Activated CD4-positive, CD25-positive, alpha-beta regulatory T cell treated with anti-CD3 and anti-CD28 coated beads, Interleukin-2, amount 50 U/mL, for 72 hours (primary cell): ENCODE data around the gene ADAMTSL1.

Source experiments
- DNase-seq: peaks from one replicate; pipeline ENCODE4 v3.0.0; 2021

ADAMTSL1 gene

GRCh38 chr9:18473652-18474279 lies at the start of gene ADAMTSL1:
TSS of gene ADAMTSL1 (plus strand) at chr9:18474153. CDS start at chr9:18474233, 80 bp downstream.
- DNase-seq, result no peak

- DNase-seq, result no peak
Measured at GRCh38 chr9:18427691-18428090, 46.3 kb upstream of the ADAMTSL1 start.

GRCh38 chr9:18428661-18429060 lies 45.3 kb upstream of the ADAMTSL1 start:
- DNase-seq, result no peak

- no peak for DNase-seq
Measured at GRCh38 chr9:18429070-18429469, 44.9 kb upstream of the ADAMTSL1 start.

GRCh38 chr9:18433620-18434019 lies 40.3 kb upstream of the ADAMTSL1 start:
- DNase-seq, result no peak

- DNase-seq, result no peak
Measured at GRCh38 chr9:18437315-18438201, 36.4 kb upstream of the ADAMTSL1 start.

GRCh38 chr9:18438300-18438925 lies 35.5 kb upstream of the ADAMTSL1 start:
- no peak for DNase-seq

- no peak for DNase-seq
Measured at GRCh38 chr9:18438951-18439350, 35.0 kb upstream of the ADAMTSL1 start.

GRCh38 chr9:18441261-18441660 lies 32.7 kb upstream of the ADAMTSL1 start:
- DNase-seq, result no peak

GRCh38 chr9:18442629-18443491 lies 31.1 kb upstream of the ADAMTSL1 start:
- peak; percentile 32 for DNase-seq

GRCh38 chr9:18447131-18447530 lies 26.8 kb upstream of the ADAMTSL1 start:
- no peak for DNase-seq

GRCh38 chr9:18447541-18447940 lies 26.4 kb upstream of the ADAMTSL1 start:
- no peak for DNase-seq

GRCh38 chr9:18448101-18448500 lies 25.9 kb upstream of the ADAMTSL1 start:
- DNase-seq, result no peak

GRCh38 chr9:18451406-18451805 lies 22.5 kb upstream of the ADAMTSL1 start:
- no peak for DNase-seq

- no peak for DNase-seq
Measured at GRCh38 chr9:18452276-18452675, 21.7 kb upstream of the ADAMTSL1 start.

- DNase-seq, result no peak
Measured at GRCh38 chr9:18456624-18457237, 17.2 kb upstream of the ADAMTSL1 start.

GRCh38 chr9:18457510-18457909 lies 16.4 kb upstream of the ADAMTSL1 start:
- DNase-seq, result no peak

- DNase-seq, result no peak
Measured at GRCh38 chr9:18459962-18460584, 13.9 kb upstream of the ADAMTSL1 start.

- DNase-seq, result no peak
Measured at GRCh38 chr9:18461496-18461895, 12.5 kb upstream of the ADAMTSL1 start.

- DNase-seq, result no peak
Measured at GRCh38 chr9:18463991-18464390, 10.0 kb upstream of the ADAMTSL1 start.

- DNase-seq, result no peak
Measured at GRCh38 chr9:18466101-18466500, 7.9 kb upstream of the ADAMTSL1 start.

GRCh38 chr9:18467696-18468095 lies 6.3 kb upstream of the ADAMTSL1 start:
- DNase-seq, result no peak
